ENCODE data around the gene DALRD3.

GRCh38 chr3:49005998-49006397 is 12.4 kb downstream of the DALRD3 start:
- no peak for TF ChIP-seq POLR2A (IDR thresholded peaks at IDR 0.05)
- no peak for TF ChIP-seq CTCF (IDR thresholded peaks at IDR 0.05)
- TF ChIP-seq EP300 (IDR thresholded peaks at IDR 0.05), result no peak

Measured in ovary (tissue), 3 donors.